Endodermal cell (in vitro differentiated cells): Measurements from ENCODE around the gene PSTPIP2. TPM values are rescaled to one million over a fixed set of nuclear protein-coding genes. Genes with fewer than 3 reads are reported as not detected.

Source experiments
- DNase-seq: peaks from one replicate; pipeline ENCODE4 v3.0.0-alpha.2; 2017
- H3K27ac ChIP-seq: 2 replicates; pipeline ENCODE4 v1.5.1; 2013; ENCODE audit warnings: mild to moderate bottlenecking, low read depth, low read length, moderate library complexity
- H3K27me3 ChIP-seq: 2 replicates; pipeline ENCODE4 v1.6.1; 2013; ENCODE audit warnings: mild to moderate bottlenecking, low read length, moderate library complexity; ENCODE audit not compliant: insufficient read depth, control insufficient read depth, poor library complexity, severe bottlenecking
- H3K36me3 ChIP-seq: 2 replicates; pipeline ENCODE4 v1.7.0; 2013; ENCODE audit warnings: mild to moderate bottlenecking, low read length, moderate library complexity; ENCODE audit not compliant: control insufficient read depth, insufficient read depth
- H3K4me1 ChIP-seq: one replicate; pipeline ENCODE4 v1.7.0; 2013; ENCODE audit warnings: low read length; ENCODE audit not compliant: control insufficient read depth, insufficient read depth
- H3K4me3 ChIP-seq: 2 replicates; pipeline ENCODE4 v1.5.1; 2013; ENCODE audit warnings: mild to moderate bottlenecking, low read length, moderate library complexity
- H3K9ac ChIP-seq: 2 replicates; pipeline ENCODE4 v1.6.1; 2013; ENCODE audit warnings: mild to moderate bottlenecking, low read length, moderate library complexity; ENCODE audit not compliant: poor library complexity, severe bottlenecking; ENCODE audit errors: extremely low read depth
- H3K9me3 ChIP-seq: 2 replicates; pipeline ENCODE4 v1.6.1; 2013; ENCODE audit warnings: mild to moderate bottlenecking, low read length, moderate library complexity; ENCODE audit not compliant: control insufficient read depth
- H3K27ac Mint-ChIP-seq: 2 replicates; pipeline ENCODE4 v1.8.0; 2020; ENCODE audit warnings: mixed read lengths
- H3K27me3 Mint-ChIP-seq: 2 replicates; pipeline ENCODE4 v1.8.0; 2021; ENCODE audit warnings: mild to moderate bottlenecking, mixed read lengths; ENCODE audit not compliant: insufficient read depth
- H3K36me3 Mint-ChIP-seq: 2 replicates; pipeline ENCODE4 v1.8.0; 2020; ENCODE audit warnings: low read depth, mixed read lengths
- H3K4me1 Mint-ChIP-seq: 2 replicates; pipeline ENCODE4 v1.8.0; 2020; ENCODE audit warnings: mixed read lengths
- H3K4me3 Mint-ChIP-seq: 2 replicates; pipeline ENCODE4 v1.8.0; 2020; ENCODE audit warnings: mild to moderate bottlenecking, moderate library complexity, mixed read lengths
- H3K9me3 Mint-ChIP-seq: 2 replicates; pipeline ENCODE4 v1.8.0; 2020; ENCODE audit warnings: mild to moderate bottlenecking, mixed read lengths
- WGBS, 2 experiments: methylation state at CpG; one replicate each; pipeline versions ENCODE4 v1.1.5 to v1.1.7; 2013; ENCODE audit warnings: missing lambda C conversion rate in 2 of 2, mixed read lengths in 1 of 2; ENCODE audit not compliant: insufficient coverage in 1 of 2, insufficient read length in 1 of 2; 5-methylcytosine and 5-hydroxymethylcytosine counted together
- total RNA-seq, 2 donors: library from RNA; stranded (reverse); fragmentation: NEBNext Ultra II Directional in 1 of 2; extraction: Animal tissue kit (Norgen Biotek cat#: 25700) in 1 of 2; gene quantifications; 2 replicates in 1 of 2; 3 replicates in 1 of 2; pipeline ENCODE4 v1.2.1, GENCODE V29; 2021
- TF ChIP-seq, protein P1 (sequence below): fragments of 200-600 bp; sonication (generic); conservative IDR thresholded peaks from 2 replicates; pipeline ENCODE4 v1.5.0; 2021; ENCODE audit warnings: antibody characterized with exemption, mild to moderate bottlenecking

The PSTPIP2 gene
- total RNA-seq, 2 donors from 2014 or later: 10.6 to 10.8 TPM

DNA sequence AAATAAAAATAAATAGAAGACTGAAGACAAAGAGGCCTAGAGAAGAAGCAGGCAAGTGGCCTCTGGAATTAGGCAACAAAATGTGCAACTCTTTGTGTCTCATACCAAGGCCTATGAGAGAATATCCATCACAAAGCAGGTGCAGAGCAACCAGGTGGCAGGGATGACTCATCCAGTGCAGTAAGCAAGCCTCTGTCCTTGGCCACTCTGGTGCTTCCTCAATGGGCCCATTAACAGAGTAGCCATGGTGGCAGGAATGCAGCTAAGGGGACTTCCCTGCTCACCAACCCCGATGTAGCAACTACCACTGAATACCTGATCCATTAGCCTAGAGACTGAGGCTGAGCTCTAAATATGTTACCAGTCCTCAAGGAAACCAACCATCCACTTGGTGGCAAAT lies 94.0 kb downstream of the PSTPIP2 start:
- Histone ChIP-seq H3K27ac (no peak overlapping the region), H3K4me3 (no peak overlapping the region), H3K4me1 (no peaks in the 10 kb centered on the region), H3K27me3 (no peaks in the 10 kb centered on the region), H3K36me3 (no peaks in the 10 kb centered on the region), H3K9me3 (no peaks in the 10 kb centered on the region), H3K9ac (no peak overlapping the region)
- WGBS, 2 experiments: 66 to 77% methylated on average over 1 of the region's 1 CpG
- Mint-ChIP-seq H3K4me1 (no peaks in the 10 kb centered on the region), H3K27ac (peak overlapping the region; percentile 48), H3K36me3 (no peaks in the 10 kb centered on the region), H3K27me3 (no peaks in the 10 kb centered on the region), H3K4me3 (no peak overlapping the region), H3K9me3 (no peaks in the 10 kb centered on the region)
- DNase-seq: peak; percentile 82
- TF ChIP-seq, protein P1, sequence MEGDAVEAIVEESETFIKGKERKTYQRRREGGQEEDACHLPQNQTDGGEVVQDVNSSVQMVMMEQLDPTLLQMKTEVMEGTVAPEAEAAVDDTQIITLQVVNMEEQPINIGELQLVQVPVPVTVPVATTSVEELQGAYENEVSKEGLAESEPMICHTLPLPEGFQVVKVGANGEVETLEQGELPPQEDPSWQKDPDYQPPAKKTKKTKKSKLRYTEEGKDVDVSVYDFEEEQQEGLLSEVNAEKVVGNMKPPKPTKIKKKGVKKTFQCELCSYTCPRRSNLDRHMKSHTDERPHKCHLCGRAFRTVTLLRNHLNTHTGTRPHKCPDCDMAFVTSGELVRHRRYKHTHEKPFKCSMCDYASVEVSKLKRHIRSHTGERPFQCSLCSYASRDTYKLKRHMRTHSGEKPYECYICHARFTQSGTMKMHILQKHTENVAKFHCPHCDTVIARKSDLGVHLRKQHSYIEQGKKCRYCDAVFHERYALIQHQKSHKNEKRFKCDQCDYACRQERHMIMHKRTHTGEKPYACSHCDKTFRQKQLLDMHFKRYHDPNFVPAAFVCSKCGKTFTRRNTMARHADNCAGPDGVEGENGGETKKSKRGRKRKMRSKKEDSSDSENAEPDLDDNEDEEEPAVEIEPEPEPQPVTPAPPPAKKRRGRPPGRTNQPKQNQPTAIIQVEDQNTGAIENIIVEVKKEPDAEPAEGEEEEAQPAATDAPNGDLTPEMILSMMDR: no peak

DNA sequence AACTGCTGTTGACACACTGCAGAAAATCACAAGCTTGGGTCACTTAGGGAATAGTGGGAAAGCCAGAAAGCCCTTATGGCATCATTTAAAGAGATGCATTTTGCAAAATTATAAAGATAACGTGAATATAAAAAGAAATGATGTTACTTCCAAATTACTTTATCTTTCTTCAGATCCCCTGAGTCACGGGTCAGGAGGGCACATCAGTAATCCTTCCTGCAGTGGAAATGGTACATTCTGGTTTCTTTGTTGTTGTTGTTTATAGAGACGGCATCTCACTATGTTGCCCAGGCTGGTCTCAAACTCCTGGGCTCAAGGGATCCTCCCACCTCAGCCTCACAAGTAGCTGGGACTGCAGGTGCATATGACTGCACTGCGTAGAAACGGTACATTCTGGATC lies 95.1 kb downstream of the PSTPIP2 start:
- Histone ChIP-seq H3K27me3 (no peaks in the 10 kb centered on the region), H3K9me3 (no peaks in the 10 kb centered on the region), H3K4me3 (no peak overlapping the region), H3K9ac (no peak overlapping the region), H3K27ac (no peak overlapping the region), H3K36me3 (no peaks in the 10 kb centered on the region), H3K4me1 (no peaks in the 10 kb centered on the region)
- H3K36me3 Mint-ChIP-seq: no peaks in the 10 kb centered on the region
- TF ChIP-seq, protein P1: no peak
- DNase-seq: no peak
- H3K27ac Mint-ChIP-seq: no peak overlapping the region
- H3K4me3 Mint-ChIP-seq: no peak overlapping the region
- no peaks in the 10 kb centered on the region for H3K27me3 Mint-ChIP-seq
- no peaks in the 10 kb centered on the region for H3K4me1 Mint-ChIP-seq
- WGBS, 2 experiments: 90 to 93% methylated on average over 2 to 4 of the region's 5 CpGs
- no peaks in the 10 kb centered on the region for H3K9me3 Mint-ChIP-seq

DNA sequence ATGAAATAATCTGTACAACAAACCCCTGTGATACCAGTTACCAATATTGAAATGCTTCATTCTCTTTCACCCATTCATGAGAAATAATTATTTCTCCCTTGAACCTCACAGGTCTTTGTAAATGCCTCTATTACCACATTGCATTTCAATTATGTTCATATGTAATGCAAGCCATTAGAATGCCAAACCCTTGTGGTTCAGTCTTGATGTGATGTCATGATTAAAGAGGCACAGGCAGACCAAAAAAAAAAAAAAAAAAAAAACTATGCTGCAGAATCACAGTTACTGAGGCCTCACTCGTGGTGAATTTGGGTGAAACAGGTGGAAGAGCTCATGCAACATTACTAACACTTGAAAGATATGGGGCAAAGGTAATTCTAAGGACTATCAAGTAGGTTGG lies 95.5 kb downstream of the PSTPIP2 start:
- no peak for DNase-seq
- Histone ChIP-seq H3K36me3 (no peaks in the 10 kb centered on the region), H3K27me3 (no peaks in the 10 kb centered on the region), H3K9ac (no peak overlapping the region), H3K4me3 (no peak overlapping the region), H3K27ac (no peak overlapping the region), H3K4me1 (no peaks in the 10 kb centered on the region), H3K9me3 (no peaks in the 10 kb centered on the region)
- 82% methylated on average over 1 of the region's 1 CpG; no CpG with 5 or more reads in 1 of the 2 experiments for WGBS, 2 experiments
- no peaks in the 10 kb centered on the region for H3K36me3 Mint-ChIP-seq
- no peak overlapping the region for H3K27ac Mint-ChIP-seq
- no peak overlapping the region for H3K4me3 Mint-ChIP-seq
- no peaks in the 10 kb centered on the region for H3K9me3 Mint-ChIP-seq
- H3K4me1 Mint-ChIP-seq: no peaks in the 10 kb centered on the region
- TF ChIP-seq, protein P1: no peak
- H3K27me3 Mint-ChIP-seq: no peaks in the 10 kb centered on the region
